NCI-H128 (cell line): ENCODE data around the gene U2AF1L4.
A peak's percentile ranks its signal among the peaks of the same experiment; 100 is the strongest.
"Not testable (repeated sequence)": the region's sequence is repeated elsewhere in the genome, so short reads cannot be mapped to it uniquely, and the experiment has no call there.

ENCODE experiments used
- DNase-seq: peaks from one replicate; lab custom pipeline; 2025; ENCODE audit not compliant: unreplicated experiment; lab: John Stamatoyannopoulos, UW

The U2AF1L4 gene

GRCh38 chr19:35727956-35728706 lies 17.1 kb downstream of the U2AF1L4 start:
- no peak for DNase-seq

GRCh38 chr19:35727053-35727955 lies 17.9 kb downstream of the U2AF1L4 start:
- DNase-seq = no peak

- DNase-seq = no peak
Measured at GRCh38 chr19:35725216-35725861, 19.9 kb downstream of the U2AF1L4 start.

GRCh38 chr19:35724560-35724959 lies 20.7 kb downstream of the U2AF1L4 start:
- DNase-seq = no peak

- not testable (repeated sequence) for DNase-seq
Measured at GRCh38 chr19:35724132-35724531, 21.1 kb downstream of the U2AF1L4 start.

- DNase-seq = no peak
Measured at GRCh38 chr19:35723671-35724070, 21.5 kb downstream of the U2AF1L4 start.

GRCh38 chr19:35722897-35723296 lies 22.3 kb downstream of the U2AF1L4 start:
- no peak for DNase-seq

- no peak for DNase-seq
Measured at GRCh38 chr19:35722461-35722860, 22.8 kb downstream of the U2AF1L4 start.

GRCh38 chr19:35721374-35721773 lies 23.8 kb downstream of the U2AF1L4 start:
- DNase-seq = no peak

- no peak for DNase-seq
Measured at GRCh38 chr19:35720648-35721047, 24.6 kb downstream of the U2AF1L4 start.

- no peak for DNase-seq
Measured at GRCh38 chr19:35720163-35720524, 25.1 kb downstream of the U2AF1L4 start.

GRCh38 chr19:35719402-35720162 lies 25.6 kb downstream of the U2AF1L4 start:
- no peak for DNase-seq

- no peak for DNase-seq
Measured at GRCh38 chr19:35718345-35719041, 26.7 kb downstream of the U2AF1L4 start.

- DNase-seq = peak; percentile 88
Measured at GRCh38 chr19:35717665-35718344, 27.4 kb downstream of the U2AF1L4 start, which contains the start of gene KMT2B. KMT2B (plus strand) TSS chr19:35718003; CDS start chr19:35718019, 16 bp downstream.

- peak; percentile 80 for DNase-seq
Measured at GRCh38 chr19:35716801-35717664, 28.2 kb downstream of the U2AF1L4 start.

GRCh38 chr19:35715981-35716800 lies 29.0 kb downstream of the U2AF1L4 start:
- DNase-seq = no peak

- DNase-seq = no peak
Measured at GRCh38 chr19:35715355-35715809, 29.8 kb downstream of the U2AF1L4 start.
